ENCODE results near the gene NUP210. TPM values are rescaled to one million over a fixed set of nuclear protein-coding genes. Genes with fewer than 3 reads are reported as not detected.
"Not testable (repeated sequence)": the region's sequence is repeated elsewhere in the genome, so short reads cannot be mapped to it uniquely, and the experiment has no call there.

NUP210 gene
- total RNA-seq (ENCODE audit: insufficient read depth, low replicate concordance), result 1.9 TPM

DNA sequence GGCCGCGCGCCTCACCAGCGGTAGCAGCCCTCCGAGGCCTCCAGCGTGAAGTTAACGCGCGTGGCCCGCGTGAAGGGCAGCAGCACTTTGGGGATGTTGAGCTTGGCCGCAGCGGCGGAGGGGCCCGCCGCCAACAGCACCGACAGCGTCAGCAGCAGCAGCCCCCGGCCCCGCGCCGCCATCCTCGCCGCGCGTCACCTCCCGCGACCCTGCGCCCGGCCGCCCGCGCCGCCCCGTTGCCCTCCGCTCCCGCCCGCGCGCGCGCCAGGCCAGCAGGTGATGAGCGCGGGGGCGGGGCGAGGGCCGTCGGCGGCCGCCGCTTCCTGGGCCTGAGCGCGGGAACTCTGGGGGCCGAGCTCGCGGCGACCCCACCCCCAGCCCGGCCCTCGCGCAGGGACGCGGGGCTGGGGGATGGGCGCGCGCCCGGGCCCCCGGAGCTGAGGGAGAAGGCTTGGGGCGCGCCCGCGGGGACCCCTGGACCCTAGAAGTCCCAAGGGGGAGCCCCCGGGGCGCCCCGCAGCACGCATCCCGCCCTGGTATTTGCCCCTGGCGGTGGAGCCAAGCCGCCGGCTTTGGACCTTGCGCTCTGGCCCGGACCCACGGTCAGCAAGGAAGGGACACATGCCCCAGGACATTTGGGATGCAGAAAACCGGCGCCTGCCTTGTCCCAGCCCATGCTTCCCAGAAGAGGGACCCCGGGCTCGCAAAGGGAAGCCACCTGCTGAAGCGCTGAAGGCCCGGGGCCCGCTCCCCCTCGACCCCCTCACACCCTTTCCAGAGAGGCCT is at the start of gene NUP210:
Gene NUP210 (minus strand): TSS at position 278 of the 786 bp plus-strand sequence. CDS start 96 bp downstream, at position 182.
- no peak for DNase-seq (ENCODE audit: low spot score)

DNA sequence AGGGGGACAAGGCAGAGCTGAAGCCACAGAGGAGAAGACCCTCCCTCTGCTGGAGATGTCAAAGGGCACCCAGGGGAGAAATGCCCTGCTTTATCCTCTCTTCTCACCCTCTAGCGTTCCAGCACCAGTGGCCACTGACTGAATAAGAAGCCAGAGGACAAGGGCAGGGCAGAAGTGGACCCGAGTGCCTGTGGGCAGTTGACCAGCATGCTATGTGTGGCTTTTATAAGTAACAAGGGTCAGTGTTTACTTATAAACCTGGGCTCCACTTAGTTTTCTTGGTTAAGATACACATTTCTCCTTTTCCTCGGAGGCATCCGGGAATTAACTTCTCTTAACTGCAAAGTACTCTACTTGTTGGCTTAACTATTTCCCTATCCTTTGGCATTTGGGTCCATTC is 46.7 kb upstream of the NUP210 start:
- DNase-seq (ENCODE audit: low spot score), result no peak

DNA sequence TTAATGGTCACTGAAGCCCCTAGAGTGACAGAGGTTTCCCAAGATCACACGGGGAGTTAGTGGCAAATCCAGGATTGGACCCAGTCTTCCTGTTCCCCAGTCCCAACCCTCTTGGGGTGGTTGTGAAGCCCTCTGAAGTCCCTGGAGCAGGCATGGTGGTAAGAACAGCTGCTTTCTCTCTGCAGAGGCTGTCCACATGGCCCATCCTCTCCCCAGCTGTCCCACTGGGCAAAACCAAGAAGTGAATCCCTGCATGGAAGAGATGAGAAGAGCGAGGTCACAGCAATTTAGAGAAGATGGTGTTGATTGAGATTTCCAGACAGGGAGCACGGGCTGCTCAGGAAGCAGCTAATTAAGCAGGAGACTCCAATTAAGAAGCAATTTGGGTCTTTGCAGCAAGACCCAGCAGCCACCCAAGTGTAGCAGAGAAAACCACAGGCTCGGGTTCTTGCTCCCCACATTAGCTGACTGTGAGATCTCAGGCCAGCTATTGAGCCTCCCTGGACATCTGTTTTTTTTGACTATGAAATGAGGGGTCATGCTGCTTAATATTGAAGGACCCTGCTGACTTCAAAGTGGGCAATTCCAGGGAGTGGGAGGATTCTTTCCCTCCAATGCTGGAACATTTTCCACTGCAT is 45.2 kb upstream of the NUP210 start:
- no peak for DNase-seq (ENCODE audit: low spot score)

DNA sequence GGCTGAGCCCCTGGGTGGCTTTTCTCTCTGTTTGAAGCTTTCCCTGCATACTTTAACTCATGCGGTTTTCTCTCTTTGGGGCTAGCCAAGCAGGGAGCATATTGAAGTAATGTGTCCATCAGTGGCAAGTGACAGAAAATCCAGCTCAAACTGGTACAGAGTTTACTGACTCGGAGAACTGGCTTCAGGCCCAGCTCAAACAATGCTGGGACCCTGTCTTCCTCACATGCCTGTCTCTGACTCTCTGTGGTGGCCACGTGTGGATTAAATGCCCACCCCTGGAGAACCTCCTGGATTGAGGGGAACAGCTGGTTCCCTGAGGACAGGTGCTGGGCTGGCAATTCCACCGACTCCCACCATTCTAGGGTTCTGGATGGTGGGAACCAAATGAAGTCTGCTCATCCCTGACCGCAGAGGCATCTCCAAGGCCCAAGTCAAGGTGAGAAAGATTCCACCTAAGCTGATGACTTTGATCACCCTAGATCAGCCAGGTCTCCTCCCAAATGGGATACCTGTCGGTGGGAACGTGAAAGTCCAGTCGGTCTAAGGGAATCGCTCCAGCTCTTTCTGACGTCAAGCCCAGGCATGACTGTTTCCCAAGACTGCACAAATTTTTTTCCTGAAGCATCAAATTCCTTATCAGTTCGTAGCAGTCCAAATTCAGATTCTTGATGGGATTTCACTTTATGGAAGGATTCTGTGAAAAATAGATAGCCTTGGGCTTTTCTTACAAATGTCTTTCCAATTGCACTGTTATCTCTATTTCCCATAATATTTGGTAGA is 43.7 kb upstream of the NUP210 start:
- no peak for DNase-seq (ENCODE audit: low spot score)

GRCh38 chr3:13462822-13463221 is 42.7 kb upstream of the NUP210 start:
- no peak for DNase-seq (ENCODE audit: low spot score)

- no peak for DNase-seq (ENCODE audit: low spot score)
Measured at GRCh38 chr3:13462125-13462629, 42.1 kb upstream of the NUP210 start.

DNA sequence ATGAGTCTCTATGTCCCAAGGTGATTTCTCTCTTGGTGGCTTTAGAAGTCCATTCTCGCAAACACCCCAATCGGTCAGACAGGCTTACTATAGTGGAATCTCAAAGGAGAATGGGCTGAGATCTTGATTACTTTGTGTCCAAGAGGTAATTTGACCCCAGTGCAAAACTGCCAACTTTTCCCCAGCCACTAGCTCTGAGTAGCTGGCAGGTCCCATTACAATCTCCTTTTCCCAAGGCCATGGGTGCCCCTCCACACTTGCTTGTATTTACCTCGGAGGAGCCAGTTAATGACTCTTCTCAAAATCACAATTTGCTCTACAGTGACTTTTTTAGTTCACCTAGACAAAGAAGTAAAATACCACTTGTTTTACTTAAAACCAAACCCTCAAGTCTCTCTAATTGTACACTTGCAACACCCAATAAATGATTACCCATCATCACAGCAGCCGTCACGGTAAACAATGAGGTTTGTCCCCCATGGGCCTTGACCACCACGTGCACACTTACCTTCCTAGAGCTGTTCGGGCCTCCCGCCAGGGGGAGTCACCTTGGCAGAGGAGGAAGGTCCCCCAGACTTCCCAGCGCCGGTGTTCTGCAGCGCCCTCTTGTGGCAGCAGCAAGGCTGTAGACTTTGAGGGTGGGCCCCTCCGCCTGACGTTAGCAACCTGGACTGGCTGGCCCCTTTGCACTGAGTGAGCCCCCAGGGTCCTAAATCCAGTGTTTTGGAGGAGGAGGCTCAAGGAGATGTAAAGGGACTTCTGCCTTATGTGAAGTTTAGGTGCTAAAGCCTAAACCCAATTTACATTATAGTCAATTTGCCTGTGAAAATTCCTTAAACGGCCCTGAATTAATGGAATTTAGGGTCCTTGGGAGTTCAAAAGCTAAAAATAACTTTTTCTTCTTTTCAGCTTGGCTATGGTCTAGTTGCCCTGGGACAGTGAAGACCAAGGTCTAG is 41.3 kb upstream of the NUP210 start:
- no peak for DNase-seq (ENCODE audit: low spot score)

GRCh38 chr3:13460341-13460736 is 40.2 kb upstream of the NUP210 start:
- DNase-seq (ENCODE audit: low spot score), result no peak

DNA sequence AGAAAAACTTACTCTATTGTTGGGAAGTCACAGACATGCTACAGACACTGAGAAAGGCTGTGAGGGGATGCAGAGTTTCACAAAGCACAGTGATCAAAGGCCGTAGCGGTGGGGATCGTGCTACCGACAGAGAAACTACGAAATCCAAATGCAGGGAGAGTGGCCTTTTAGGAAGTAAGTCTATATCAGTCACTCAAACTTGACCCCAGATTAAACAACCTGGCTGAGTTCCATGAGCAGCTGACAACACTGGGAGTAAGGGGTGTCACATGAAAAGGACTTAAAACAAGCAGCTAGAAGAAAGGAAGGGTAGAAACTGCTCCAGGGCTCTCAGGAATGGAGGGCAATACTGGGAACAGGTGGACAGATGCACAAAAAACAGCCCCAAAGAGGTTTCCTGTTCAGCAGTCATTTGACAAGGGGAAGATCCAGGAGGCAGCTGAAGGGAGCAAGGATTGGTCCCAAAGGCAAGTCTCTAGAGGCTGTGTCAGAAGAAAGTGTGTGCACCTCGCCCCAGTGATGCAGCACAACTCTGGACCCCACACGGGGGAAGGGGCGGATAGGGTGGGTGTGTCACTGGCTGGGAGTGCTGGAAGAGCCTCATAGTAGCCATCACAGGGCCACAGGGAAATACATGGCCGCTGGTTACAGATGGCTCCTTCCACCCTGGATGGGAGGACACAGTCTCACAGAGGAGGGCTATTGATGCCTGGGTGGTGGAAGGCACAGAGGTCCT is 39.7 kb upstream of the NUP210 start:
- DNase-seq (ENCODE audit: low spot score), result no peak

DNA sequence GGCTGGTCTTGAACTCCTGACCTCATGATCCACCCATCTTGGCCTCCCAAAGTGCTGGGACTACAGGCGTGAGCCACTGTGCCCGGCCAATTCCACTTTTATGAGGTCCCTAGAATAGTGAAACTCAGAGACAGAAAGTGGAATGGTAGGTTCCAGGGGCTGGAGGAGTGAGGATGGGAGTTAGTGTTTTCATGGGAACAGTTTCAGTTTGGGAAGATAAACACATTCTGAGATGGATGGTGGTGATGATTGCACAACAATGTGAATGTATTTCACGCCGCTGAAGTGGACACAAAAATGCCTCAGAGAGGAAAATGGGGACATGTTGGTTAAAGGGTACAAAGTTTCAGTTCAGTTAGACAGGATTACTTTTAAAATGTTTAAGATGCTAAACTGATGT is 37.5 kb upstream of the NUP210 start:
- no peak for DNase-seq (ENCODE audit: low spot score)

- peak; percentile 45 for DNase-seq (ENCODE audit: low spot score)
Measured at GRCh38 chr3:13455644-13456043, 35.5 kb upstream of the NUP210 start.

DNA sequence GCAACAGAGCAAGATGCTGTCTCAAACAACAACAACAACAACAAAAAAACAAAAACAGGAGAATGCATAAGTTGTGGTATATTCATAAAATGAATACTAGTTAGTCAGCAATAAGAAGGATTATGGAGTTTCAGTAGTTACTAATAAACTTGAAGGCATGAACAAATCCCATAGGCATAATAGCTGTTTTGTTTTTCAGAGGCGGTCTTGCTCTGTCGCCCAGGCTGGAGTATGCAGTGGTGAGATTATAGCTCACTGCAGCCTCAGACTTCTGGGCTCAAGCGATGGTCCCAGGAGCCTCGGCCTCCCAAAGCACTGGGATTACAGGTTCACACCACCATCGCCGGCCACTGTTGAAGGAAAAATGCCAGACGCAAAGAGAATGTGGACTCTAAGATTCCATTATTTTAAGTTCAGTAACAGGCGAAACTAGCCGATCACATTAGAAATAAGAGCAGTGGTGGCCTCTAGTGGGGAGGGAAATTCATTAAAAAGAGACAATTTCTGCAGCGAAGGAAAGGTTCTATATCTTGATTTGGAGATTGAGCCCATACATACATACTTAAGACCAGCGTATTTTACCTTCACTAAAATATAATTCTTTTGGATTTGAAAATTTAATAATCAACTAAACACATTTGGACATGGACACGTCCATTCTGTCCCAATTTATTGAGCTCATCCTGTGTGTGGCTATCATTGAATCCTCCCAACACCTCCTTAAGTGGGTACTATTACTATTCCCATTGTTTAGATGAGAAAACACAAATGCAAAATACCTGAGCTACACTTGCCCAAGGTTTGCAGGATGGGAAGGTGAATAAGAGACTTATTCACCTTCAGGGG is 32.6 kb upstream of the NUP210 start:
- DNase-seq (ENCODE audit: low spot score), result peak; percentile 80

- DNase-seq (ENCODE audit: low spot score), result no peak
Measured at GRCh38 chr3:13451301-13451673, 31.2 kb upstream of the NUP210 start.

DNA sequence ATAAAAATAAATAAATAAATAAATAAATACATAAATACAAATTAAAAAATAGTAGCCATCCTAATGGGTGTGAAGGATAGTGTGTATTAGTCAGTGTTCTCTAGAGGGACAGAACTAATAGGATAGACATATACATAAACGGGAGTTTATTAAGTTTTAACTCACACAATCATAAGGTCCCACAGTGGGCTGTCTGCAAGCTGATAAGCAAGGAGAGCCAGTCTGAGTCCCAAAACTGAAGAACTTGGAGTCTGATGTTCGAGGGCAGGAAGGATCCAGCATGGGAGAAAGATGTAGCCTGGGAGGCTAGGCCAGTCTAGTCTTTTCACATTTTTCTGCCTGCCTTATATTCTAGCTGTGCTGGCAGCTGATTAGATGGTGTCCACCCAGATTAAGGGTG is 22.8 kb upstream of the NUP210 start:
- DNase-seq (ENCODE audit: low spot score), result not testable (repeated sequence)

GRCh38 chr3:13440204-13440817 is 20.2 kb upstream of the NUP210 start:
- no peak for DNase-seq (ENCODE audit: low spot score)

DNA sequence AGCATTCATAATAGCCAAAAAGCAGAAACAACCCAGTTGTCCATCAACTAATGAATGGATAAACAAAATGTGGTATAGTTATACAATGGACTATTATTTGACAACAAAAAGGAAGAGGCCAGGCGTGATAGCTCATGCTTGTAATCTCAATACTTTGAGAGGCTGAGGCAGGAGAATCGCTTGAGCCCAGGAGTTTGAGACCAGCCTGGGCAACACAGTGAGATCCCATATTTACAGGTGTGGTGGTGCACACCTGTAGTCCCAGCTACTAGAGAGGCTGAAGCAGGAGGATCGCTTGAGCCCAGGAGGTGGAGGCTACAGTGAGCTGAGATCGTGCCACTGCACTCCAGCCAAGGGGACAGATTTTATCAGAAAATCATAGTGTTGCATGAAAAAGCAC is 16.1 kb upstream of the NUP210 start:
- DNase-seq (ENCODE audit: low spot score), result not testable (repeated sequence)

GRCh38 chr3:13433912-13434311 is 13.8 kb upstream of the NUP210 start:
- no peak for DNase-seq (ENCODE audit: low spot score)

DNA sequence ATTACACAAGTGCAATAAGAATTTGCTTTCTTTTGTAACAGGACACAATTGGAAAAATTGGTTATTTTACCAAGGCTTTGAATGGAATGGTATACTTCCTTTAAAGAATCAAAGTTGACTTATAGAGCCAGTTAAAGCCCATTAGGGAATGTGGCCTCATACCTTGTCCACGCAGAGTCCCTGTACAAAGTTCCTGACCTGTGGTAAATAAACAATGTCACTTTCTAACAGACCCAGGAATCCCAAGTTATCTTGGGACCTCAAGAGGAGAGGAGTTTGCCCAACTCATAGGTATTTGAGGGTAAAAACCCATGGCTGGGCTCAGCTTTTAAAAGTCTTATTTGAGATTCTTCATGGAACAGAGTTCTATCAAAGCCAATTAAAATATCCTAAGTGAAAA is 12.0 kb upstream of the NUP210 start:
- no peak for DNase-seq (ENCODE audit: low spot score)

DNA sequence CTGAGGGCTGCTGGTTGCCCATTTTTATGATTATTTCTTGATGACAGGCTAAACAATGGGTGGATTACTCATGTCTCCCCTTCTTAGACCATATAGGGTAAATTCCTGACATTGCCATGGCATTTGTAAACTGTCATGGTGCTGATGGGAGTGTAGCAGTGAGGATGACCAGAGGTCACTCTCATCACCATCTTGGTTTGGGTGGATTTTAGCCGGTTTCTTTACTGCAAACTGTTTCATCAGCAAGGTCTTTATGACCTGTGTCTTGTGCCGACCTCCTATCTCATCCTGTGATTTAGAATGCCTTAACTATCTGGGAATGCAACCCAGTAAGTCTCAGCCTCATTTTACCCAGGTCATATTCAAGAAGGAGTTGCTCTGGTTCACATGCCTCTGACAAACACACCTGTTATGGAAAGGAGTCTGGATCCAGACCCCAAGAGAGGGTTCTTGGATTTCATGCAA is 10.3 kb upstream of the NUP210 start:
- not testable (repeated sequence) for DNase-seq (ENCODE audit: low spot score)

Measured in umbilical cord (tissue), 2 donors.